Measurements from ENCODE around the gene GRIK5.

GRIK5 gene

GRCh38 chr19:42075616-42076379, 5.8 kb upstream of the GRIK5 start, which contains the start of gene ZNF574:
ZNF574 (plus strand) TSS chr19:42076166; CDS start chr19:42078607, 2,441 bp downstream.
- DNase-seq: peak; percentile 99

GRCh38 chr19:42075364-42075615, 5.3 kb upstream of the GRIK5 start:
- DNase-seq: no peak

GRCh38 chr19:42074513-42075363, 4.7 kb upstream of the GRIK5 start:
- peak in 1 of 2 experiments; percentile 14 for DNase-seq

- no peak for DNase-seq
Observed at GRCh38 chr19:42071247-42071646, 1.2 kb upstream of the GRIK5 start.

GRCh38 chr19:42068756-42069571, 1.0 kb downstream of the GRIK5 start:
- no peak for DNase-seq

DNA sequence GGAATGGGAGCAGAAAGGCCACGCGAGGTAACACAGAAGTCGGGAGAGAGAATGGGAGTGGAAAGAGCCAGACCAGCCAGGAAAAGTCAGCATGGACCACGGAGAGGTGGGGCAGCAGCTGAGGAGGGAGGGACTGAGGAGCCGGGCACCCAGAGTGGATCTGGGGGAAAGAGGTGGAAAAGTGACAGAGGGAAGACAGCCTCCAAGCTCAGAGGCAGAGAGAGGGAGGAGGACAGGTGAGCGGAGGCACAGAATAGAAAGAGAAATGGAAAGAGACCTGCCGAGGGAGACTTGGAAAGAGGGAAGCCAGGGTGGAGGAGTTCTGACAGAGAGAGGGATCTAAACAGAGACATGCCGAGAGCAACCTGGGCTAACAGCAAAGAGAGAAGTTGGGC, 1.6 kb downstream of the GRIK5 start:
- DNase-seq: no peak

DNA sequence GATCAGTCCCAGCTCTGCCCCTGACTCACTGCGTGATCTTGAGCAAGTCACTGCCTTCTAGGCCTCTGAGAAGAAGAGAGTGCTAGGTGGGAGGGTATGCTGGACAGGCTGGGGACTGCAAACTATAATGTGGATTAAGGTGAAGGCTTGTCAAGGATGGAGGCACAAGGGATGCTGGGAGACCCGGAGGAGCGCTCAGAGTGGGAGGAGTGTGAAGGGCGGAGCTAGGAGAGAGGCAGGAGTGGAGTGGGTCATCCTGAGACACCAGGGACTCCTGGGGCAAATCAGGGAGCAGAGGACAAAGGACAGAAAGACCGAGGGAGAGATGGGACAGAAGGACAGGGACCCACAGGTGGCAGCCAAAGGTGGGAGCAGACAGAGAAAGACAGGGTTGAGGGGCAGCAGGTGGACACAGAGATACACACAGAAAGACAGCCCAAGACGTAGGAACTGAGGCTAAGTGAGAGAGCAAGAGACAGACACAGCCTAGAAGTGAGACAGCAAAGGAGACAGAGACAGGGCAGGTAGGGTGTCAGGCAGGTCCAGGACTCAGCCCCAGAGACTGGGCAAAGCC, 2.6 kb downstream of the GRIK5 start:
- DNase-seq: no peak

DNA sequence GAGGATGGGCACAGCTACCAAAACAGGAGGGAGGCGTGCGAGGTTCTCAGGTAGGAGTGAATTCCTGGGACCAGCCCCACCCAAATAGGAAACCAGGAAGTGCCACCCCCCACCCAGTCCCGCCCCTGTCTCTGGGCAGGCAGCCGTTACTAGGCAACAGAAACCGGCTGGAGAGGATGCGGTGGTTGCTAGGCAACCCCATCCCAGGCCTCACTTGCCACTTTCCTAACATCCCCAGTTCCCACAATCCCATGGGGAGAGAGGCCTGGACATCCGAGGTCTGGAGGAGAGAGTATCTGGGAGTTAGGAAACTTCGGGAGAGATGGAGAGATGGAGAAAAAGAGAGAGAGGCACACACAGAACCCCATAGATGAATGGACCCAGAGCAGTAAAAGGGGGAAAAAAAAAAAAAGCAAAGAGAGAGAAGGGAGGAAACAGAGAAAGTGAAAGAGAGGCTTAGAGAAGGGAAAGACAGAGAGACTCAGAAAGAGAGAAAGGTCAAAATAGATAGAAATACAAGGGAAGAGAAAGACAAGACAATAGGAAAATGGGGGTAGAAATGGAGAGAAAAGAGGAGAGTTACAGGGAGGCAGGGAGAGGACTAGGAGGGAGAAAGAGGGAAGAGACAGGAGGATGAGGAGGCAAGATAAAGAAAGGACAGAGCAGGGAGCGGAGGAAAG, 3.8 kb downstream of the GRIK5 start:
- DNase-seq: peak in 1 of 2 experiments; percentile 18

DNA sequence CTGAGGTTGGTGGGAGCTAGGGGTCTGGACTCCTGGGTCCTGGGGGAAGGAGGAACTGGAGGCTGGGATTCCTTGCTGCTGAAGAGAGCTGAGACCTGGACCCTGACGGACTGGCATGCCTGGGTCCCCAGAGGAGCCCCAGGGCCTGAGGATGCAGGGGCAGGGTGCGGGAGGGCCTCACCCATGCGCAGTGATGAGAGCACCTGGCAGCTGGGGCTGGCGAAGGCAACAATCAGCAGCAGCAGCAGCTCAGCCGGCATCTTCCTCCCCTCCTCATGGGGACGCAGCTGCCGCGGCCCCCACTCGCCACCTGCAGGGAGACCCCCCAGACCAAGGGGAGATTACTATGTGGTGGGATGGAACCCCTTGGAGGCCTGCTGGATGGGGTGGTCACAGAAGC, 4.5 kb downstream of the GRIK5 start:
- no peak for DNase-seq

DNA sequence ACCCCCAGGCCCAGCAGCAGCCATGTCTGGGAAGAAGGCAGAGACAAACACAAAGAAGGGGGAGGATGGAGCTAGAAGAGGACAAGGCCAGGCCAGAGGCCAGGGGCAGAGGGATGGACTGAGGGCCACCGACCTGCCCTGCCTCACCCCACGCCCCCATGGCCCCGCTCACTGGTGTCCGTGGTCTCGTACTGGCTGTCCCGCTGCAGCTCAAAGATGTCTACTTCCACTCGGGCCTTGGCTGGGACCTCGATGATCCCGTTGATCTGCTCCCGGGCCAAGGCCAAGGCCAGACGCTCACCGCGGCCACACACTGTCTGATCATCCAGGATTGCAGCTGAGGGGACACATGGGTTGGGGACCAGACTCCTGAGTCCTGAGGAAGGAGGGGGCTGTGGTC, 5.0 kb downstream of the GRIK5 start:
- DNase-seq: no peak

GRCh38 chr19:42064432-42064831, 5.6 kb downstream of the GRIK5 start:
- no peak for DNase-seq

GRCh38 chr19:42062381-42062780, 7.6 kb downstream of the GRIK5 start:
- no peak for DNase-seq

DNA sequence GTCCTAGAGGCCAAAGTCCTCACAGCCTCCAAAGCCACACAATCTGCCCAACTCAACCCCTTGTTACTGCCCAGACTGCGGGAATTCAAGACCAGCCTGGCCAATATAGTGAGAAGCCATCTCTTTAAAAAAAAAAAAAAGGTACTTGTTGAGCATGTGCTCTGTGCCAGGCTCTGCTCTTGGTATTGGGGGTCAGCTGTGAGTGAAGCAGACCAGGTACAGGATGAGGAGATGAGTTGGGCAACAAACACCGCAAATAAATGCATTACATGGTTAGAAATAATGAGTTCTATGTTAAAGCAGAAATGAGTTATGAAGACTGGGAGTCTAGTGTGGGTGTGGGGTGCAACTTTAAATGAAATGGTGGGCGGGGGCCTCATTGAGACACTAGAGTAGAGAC, 9.9 kb downstream of the GRIK5 start:
- no peak for DNase-seq

DNA sequence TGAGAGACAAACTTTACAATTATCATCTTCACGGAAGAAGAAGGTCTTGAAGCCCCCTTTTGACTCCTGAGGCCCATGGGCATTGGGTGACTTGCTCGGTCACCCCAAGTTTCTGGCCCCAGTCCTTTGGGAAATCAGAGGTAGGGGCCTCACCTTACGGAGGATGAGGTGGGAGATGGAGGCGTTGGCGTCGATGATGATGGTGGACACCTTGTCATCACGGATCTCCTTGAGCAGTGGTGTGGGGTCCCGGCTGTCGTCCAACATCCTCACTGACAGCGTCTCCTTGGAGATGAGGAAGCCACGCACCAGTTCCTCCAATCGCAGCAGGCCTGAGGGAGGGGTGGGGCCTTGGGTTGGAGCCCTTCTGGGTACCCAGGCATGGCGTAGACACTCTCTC, 10.8 kb downstream of the GRIK5 start:
- DNase-seq: no peak

DNA sequence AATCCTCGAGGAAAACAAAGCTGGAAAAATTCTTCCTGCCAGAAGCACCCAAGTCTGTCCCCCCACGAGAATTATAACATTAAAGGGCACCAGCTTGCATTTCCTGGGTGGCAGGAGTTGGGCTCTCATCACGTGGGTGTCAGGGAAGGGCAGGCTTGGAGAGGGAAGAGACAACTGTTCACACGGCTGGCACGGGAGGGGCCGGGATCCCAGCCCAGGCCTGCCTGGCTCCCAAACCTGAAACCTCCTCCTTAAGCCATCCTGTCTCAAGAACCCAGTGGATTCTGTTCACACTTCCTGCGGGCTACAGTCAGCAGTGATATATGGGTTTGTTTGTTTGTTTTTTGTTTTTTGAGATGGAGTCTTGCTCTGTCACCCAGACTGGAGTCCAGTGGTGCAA, 12.2 kb downstream of the GRIK5 start:
- DNase-seq: no peak

GRCh38 chr19:42054205-42054604, 15.8 kb downstream of the GRIK5 start:
- no peak for DNase-seq

DNA sequence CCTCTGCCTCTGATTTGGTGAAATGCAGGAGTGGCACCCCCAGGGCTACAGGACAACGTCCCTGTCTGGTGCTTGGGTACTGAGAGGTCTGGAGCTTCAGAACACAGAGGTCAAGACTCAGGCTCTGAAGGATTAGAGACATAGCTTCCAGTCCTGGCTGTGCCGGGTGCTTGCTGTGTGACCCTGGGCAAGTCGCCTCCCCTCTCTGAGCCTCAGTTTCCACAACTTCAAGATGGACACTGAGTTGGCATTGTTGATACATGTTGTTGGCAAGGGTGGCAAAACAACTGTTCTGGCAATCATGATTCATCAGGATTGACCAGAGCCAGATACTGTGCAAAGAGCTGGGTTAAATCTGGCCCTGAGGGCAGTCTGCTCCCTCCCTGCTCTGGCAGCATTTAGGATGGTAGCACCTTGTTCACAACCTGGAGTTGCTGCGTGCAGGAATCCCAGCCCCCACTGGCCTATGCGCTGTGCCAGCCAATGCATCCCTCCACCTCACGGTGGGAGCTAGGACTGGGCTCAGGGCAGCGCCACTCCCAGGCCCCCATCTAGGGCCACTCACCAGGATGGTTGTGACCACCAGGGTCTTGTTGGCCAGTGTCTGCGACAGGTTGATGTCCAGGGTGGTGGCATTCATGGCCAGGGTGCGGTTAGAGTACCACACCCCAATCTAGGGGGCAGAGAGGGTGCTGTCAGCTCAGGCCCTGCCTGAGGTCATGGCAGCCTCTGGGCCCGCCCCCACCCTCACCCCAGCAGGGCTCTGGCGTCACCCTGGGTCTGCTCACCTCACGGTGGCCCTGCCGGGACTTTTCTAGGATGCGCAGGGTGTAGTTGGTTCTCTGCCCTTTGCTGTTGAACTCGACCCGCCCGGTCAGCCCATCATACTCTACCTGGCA, 16.7 kb downstream of the GRIK5 start:
- DNase-seq: no peak

GRCh38 chr19:42052241-42052863, 17.7 kb downstream of the GRIK5 start:
- no peak for DNase-seq

GRCh38 chr19:42051166-42052115, 18.6 kb downstream of the GRIK5 start:
- no peak for DNase-seq

GRCh38 chr19:42048992-42049391, 21.0 kb downstream of the GRIK5 start:
- DNase-seq: no peak

All from SHP77 (cell line).